Stimulated activated CD4-positive, alpha-beta T cell treated with anti-CD3 and anti-CD28 coated beads, Interleukin-2, amount 100 ng/mL, for 4 hours (primary cell): ENCODE data around the gene EHMT1.
A peak's percentile ranks its signal among the peaks of the same experiment; 100 is the strongest.

ENCODE experiments used
- DNase-seq: peaks from one replicate; pipeline ENCODE4 v3.0.0-alpha.2; 2020; ENCODE audit warnings: low read depth

The EHMT1 gene

GRCh38 chr9:137618105-137619067, at the start of gene EHMT1:
Gene EHMT1 (plus strand): TSS chr9:137619005. CDS start chr9:137619029, 24 bp downstream.
- DNase-seq: peak; percentile 83

- no peak for DNase-seq
These were observed 49.1 kb upstream of the EHMT1 start for GRCh38 chr9:137569609-137570203.

GRCh38 chr9:137570566-137570965, 48.2 kb upstream of the EHMT1 start:
- DNase-seq: no peak

GRCh38 chr9:137574192-137574591, 44.6 kb upstream of the EHMT1 start:
- no peak for DNase-seq

GRCh38 chr9:137575364-137575715, 43.5 kb upstream of the EHMT1 start:
- DNase-seq: no peak

DNA sequence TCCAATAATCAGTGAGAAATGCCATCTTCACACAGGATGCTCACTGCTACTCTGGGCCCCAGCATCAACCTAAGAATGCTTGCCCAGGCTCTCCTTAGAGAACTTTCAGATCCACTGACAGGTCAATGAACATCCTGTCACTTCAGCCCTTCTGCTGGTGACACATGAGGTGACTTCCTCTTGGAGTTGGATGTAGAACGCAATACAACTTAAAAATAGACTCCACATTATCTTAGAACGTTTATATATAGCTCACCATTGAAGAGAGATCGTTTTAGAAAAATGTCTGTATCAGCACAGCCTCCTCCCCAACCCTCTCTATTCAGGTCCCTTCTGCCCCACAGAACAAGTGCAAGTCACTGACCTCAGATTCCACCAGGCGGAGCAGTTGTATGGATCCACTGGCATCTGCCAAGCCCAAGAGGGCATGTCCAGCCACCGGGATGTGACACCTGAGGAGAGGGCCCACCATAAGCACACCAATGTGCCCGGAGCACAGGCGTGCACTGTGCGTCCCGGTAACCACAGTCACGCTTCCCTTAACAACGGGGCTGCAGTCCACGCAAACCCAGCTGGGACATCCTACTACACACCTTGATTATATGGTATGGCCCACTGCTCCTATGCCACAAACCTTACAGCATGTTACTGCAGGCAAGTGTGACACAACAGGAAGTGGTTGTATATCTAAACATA, 42.9 kb upstream of the EHMT1 start:
- no peak for DNase-seq

GRCh38 chr9:137578518-137579258, 40.1 kb upstream of the EHMT1 start, which contains the start of gene DPH7:
Gene DPH7 (minus strand): TSS chr9:137578925. CDS start chr9:137578777, 148 bp downstream.
- peak; percentile 92 for DNase-seq

- DNase-seq: no peak
These were observed 39.6 kb upstream of the EHMT1 start for GRCh38 chr9:137579259-137579604.

DNA sequence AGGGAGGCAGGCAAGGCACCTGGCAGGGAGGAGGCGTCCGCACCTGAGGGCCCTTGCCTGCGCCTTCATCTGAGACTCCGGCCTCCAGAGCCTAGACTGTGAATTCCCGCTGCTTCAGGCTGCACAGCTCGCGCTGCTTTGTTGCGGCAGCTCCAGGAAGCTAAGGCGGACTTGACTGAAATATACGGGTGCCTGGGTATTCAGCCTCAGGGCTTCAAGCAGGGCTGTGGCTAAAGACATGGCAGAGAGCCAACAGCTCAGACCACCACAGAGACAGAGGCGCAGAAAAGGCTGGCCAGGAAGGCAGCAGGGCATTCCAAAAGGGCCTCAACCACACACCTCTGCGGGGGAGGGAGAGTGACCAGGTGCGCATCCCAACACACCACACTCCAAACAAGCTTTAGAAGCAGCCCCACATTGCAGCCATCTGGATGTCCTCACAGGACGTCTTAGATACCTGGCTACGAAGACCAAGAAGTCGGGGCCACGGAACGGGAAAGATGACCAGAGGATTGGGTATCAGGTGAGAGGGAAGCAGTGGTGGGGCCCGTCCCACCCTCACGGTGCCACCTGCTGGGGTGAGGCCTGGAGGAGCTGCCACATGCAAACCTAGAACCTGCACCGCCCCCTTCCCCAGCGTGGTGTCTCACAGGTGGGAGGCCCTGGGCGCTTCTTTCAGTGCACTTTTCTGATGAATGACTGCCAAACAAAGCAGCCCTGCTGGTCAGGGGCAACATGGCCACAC, 38.4 kb upstream of the EHMT1 start:
- no peak for DNase-seq

DNA sequence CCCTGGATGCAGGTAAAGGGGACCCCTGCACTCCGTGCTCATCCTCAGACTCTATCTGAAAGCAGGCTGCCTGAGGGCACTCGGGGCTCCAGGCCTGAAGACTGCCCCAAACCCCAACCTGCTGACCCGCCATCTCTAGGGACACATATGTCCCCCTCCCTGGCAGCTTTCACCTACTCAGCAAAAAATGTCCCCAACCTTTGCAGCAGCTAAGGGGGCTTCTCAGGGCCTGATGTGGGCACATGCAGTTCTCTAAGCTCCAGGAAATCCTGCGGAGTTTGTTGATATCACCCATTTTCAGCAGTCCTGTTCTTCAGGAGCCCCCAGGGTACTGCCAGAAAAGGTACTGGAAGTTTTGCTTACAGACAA, 37.9 kb upstream of the EHMT1 start:
- no peak for DNase-seq

- no peak for DNase-seq
These were observed 37.2 kb upstream of the EHMT1 start for GRCh38 chr9:137581361-137582285.

DNA sequence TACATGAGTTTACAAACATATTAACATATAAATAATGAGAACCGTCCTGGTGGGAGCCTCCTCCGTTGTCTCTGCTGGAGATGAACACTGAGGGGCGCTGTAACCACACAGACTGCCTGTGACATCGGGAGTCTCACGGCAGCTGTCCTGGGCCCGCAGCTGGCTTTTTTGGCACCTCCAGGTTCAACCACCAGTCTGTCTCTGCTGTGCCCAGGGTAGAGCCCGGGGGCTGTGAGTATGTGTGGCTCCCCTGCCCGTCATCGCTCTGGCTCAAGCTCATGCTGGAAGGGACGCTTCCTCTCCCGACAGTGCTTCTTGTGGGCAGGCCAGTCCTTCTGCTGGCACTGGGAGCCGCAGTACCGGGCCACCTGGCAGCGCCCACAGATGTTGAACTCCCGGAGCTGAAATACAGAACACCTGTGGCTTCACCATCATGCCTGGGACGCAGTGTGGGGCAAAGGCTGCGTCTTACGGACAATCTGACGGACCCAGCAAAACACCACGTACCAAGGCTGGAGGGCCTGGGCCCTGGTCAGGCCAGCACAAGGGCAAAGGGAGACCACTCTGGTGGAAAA, 36.4 kb upstream of the EHMT1 start:
- DNase-seq: no peak

- DNase-seq: no peak
These were observed 35.5 kb upstream of the EHMT1 start for GRCh38 chr9:137583347-137583746.

DNA sequence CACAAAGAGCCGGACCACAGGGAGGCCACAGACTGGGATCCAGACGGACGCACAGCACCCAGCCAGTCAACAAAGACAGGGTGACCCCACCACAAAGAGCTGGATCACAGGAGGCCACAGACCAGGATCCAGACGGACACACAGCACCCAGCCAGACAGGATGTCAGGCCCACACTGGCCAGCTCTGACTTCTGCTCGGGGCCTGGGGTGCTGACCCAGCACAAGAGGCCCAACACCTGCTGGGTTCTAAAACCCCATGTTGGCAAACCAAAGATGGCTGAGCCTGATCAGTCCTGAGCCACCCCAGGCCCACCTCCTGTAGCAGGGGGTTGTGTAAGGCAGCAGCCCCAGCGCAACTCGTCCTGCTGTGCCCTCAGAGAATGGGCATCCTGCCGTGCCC, 34.8 kb upstream of the EHMT1 start:
- DNase-seq: no peak

DNA sequence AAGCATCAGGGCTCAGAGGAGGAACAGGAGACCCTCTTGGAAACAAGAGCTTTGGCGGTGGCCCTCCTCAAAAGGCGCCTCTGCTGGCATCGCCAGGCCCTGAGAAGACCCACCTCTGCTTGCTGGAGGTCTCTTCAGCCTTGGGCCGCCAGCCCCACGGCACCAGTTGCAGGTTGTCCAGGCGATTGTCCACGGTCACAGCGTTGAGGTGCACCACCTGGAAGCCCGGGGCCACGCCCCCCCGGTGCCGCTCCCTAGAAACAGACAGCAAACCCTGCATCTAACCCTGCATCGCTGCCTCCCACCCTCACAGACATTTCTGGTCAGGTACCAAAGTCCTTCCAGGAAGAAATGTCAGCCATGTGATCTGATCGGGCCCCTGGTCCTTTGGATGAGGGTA, 32.0 kb upstream of the EHMT1 start:
- DNase-seq: no peak

DNA sequence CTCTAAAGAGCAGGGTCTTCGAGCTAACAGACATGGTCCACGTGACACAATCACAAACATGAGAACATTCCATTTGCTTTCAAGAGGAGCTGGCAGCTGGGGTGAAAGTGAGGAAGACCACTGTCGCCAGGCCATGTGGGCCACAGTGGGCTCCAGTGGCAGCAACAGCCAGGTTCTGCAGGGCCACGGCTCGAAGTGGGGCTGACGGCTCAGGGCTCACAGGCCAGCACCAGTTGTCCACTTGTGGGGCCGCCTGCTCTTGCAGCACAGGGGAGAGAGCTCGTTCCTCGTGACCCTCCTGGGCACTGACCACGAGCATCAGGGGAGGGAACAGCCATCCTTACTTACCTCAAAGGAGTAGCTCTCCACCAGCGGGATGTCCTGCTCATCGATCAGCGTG, 30.5 kb upstream of the EHMT1 start:
- no peak for DNase-seq

- no peak for DNase-seq
These were observed 29.9 kb upstream of the EHMT1 start for GRCh38 chr9:137588891-137589290.

GRCh38 chr9:137589441-137590122, 29.2 kb upstream of the EHMT1 start:
- DNase-seq: no peak

DNA sequence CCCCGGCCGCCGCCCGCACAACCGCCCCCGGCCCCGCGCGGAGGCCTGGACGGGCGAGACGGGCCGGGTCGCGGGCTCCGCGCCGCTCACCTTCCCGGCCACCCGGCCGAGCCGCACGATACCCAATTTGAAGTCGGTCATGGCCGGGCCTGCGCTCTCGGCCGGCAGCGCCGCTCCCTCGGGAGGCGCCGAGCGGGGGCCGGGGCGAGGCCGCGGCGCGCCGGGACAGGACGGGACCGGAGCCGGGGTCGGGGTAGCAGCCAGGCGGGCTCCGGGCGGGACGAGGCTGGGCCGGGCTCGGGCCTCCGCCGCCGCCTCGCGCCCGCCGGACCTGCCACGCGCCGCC, 28.7 kb upstream of the EHMT1 start:
- no peak for DNase-seq
